HCT116 (cell line): Measurements from ENCODE around the gene EPHA4.

Source experiments
- CTCF ChIP-seq, 3 experiments: fragments of 200-600 bp in 1 of 3; sonication (generic) in 1 of 3; IDR thresholded peaks in 2 of 3; conservative IDR thresholded peaks in 1 of 3; 2 replicates each; pipeline ENCODE4 v1.5.1; 2012 to 2017; ENCODE audit warnings: low read depth in 2 of 3, low read length in 2 of 3, antibody characterized with exemption in 1 of 3, borderline replicate concordance in 1 of 3, control low read depth in 1 of 3, mild to moderate bottlenecking in 1 of 3, mixed read lengths in 1 of 3, mixed run types in 1 of 3, moderate library complexity in 1 of 3; ENCODE audit not compliant: insufficient read depth in 1 of 3
- POLR2A ChIP-seq: IDR thresholded peaks from 2 replicates; pipeline ENCODE4 v1.7.0; 2011; ENCODE audit warnings: borderline replicate concordance; ENCODE audit not compliant: insufficient read depth, insufficient read length; ENCODE audit errors: extremely low read depth
- ZBTB33 ChIP-seq: IDR thresholded peaks from 2 replicates; pipeline ENCODE4 v1.6.1; 2011; ENCODE audit warnings: mild to moderate bottlenecking, low read length, moderate library complexity; ENCODE audit not compliant: insufficient replicate concordance; ENCODE audit errors: extremely low read depth
- ZNF274 ChIP-seq: fragments of 200-500 bp; sonication (Bioruptor generic); IDR thresholded peaks from 2 replicates; pipeline ENCODE4 v1.6.1; 2014; ENCODE audit warnings: mild to moderate bottlenecking, low read depth, low read length, inconsistent platforms

GRCh38 chr2:221571025-221571550, 1.0 kb downstream of the EPHA4 start:
- TF ChIP-seq CTCF (IDR thresholded peaks at IDR 0.05 in 2 of 3, conservative IDR thresholded peaks at IDR 0.05 in 1 of 3; ENCODE audit: borderline replicate concordance in 1 of 3, insufficient read depth in 1 of 3, low read depth in 2 of 3, low read length in 2 of 3): no peak
- no peak for TF ChIP-seq ZBTB33
- TF ChIP-seq POLR2A: no peak
- TF ChIP-seq ZNF274: no peak
